HuH-7 (cell line): ENCODE measurements around the gene MT1G.
"Not testable (repeated sequence)": the region's sequence is repeated elsewhere in the genome, so short reads cannot be mapped to it uniquely, and the experiment has no call there.

Experiments used
- DNase-seq: peaks from one replicate; pipeline ENCODE4 v3.0.0; 2011; ENCODE audit warnings: low spot score

MT1G gene

DNA sequence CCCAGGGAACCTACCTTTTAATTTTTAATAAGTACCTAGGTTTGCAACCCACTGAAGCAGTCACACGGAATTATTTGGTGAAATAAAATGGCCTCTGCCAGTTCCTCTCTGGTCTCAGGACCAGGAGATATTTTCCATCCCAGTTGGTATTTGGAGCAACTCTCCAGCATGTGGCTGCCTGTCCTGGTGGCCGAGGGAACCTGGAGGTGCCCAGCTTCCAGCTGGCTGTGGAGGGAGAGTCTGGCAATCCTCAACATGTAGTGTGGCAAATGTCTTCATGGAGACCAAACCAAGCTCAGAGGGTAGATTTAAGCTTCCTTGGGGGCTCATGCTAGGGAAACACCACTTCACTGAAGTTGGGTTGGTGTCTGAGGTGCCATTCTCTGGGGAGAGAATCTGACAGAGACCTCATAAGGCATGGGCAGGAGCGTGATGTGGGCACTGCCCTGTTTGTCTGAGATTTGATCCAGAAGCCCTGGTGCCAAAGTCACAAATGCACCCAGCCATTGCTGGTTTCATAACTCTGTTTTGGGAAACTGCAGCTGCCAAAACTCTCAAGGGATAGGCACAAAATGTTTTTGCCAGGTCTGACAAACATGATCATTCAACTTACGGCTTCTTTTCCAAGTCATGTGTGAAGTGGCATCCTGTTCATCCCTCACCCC, 17.2 kb upstream of the MT1G start:
- DNase-seq: no peak

DNA sequence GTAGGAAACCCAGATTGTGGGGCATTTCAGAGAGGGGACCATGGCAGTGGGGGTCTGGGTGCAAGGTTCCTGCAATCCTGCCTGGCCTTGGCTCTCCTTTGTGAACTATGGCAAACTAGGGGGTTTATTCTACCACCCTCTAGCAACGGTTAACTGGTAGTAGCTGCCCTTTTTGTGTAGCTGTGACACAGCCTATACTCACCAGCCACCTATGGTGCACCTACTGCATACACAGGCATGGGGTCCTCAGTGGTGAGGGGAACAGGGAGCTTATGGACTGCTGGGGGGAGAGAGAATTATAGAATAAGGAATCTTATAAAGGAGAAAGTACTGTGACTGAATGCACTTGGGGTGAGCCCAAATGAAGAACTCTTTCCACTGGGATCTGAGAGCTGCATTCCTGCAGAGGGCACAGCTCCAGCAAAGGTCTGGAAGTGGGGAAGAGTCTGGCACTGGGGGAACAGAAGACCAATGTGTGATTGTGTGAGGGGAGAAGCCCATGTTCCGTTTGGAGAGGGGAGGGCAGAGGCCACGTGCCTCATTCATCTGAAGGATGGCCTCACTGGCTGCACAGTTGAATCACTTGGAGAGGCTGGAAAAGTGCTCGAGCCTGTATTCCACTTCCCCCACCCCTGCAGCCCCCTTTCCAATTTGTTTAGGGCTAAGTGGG, 16.5 kb upstream of the MT1G start:
- DNase-seq: no peak

DNA sequence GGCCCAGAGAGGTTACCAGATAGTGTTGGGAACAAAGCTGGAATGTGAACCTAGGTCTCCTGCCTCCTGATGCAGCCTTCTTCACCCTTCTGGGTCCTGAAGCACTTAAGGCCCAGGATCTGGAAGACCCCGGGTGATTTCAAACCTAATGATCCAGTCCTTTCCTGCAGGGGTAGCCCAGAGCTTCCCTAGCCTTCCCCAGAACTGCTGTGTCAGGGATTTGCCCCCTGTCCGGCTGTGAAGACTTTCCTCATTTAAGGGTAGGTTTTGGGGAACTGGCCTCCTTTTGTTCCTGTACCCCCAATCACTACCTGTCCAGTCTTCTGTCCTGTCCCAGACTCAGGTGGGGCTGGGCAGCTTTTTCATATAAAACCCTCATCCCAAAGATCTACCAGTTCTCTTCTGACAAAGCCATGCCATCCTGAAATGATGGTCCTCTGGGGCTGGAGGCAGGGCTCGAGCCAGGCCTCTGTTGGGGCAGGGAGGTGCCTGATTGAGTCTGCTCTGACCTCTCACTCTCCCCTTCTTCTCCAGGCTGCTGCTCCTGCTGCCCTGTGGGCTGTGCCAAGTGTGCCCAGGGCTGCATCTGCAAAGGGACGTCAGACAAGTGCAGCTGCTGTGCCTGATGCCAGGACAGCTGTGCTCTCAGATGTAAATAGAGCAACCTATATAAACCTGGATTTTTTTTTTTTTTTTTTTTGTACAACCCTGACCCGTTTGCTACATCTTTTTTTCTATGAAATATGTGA, 15.7 kb upstream of the MT1G start:
- no peak for DNase-seq

DNA sequence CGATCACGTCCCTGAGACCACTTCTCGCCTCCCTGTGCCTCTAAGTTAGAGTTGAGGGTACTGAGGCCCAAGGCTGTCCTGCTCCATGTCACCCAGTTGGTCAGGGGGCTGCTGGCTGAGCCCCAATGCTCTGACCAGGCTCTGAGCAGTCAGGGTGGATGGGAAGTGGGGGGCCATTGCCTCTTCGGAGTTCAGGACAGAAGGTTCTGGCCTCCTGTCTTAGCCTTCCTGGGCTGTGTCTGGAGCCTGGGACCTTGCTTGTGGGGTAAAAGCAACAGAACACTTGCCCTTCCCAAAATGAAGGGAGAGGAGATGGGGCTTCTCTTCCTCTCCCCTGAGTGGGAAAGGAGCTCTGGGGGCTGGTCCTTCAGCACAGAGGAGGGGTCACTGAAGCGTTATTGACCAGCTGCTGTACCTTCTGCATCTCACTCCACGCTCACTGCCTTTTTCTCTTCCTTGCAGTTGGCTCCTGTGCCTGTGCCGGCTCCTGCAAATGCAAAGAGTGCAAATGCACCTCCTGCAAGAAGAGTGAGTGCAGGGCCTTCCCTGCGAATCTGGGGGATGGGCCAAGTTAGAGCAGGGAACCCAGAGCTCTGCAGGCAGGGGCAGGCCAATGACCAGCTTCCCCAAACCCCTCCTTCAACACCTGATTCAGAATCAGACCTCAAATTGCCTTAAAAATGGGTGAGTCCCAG, 15.0 kb upstream of the MT1G start:
- DNase-seq: no peak

DNA sequence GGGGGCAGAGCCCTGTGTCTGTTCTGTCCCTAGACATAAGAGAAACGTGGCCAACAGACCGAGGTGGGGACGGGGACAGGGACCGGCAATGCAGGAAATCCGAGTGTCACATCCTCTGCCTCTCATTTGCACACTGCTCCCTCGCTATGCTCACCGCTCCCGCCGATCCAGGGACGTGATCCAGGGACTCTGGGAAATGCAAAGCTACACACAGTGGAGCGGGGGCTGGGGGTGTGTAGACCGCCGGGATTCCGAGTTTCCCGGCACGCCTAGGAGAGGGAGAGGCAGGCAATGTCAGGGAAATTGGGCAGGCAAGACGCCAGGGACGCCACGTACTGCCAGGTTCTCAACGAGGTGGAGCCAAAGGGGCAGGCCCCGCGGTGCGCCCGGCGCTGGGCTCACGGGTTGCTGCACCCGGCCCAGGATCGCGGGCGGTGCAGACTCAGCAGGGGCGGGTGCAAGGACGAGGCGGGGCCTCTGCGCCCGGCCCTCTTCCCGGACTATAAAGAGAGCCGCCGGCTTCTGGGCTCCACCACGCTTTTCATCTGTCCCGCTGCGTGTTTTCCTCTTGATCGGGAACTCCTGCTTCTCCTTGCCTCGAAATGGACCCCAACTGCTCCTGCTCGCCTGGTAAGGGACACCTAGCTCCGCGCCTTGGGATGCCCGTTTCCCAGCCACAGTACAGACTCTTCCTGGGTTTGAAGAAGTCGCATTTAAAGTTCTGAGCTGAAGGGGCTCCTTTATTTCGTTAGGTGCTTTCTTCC, 14.3 kb upstream of the MT1G start, which contains the start of gene MT1X:
Gene MT1X, plus strand, starts transcription at position 532 of the 764 bp plus-strand sequence. Its CDS starts 71 bp downstream, at position 603.
- peak; percentile 76 for DNase-seq

DNA sequence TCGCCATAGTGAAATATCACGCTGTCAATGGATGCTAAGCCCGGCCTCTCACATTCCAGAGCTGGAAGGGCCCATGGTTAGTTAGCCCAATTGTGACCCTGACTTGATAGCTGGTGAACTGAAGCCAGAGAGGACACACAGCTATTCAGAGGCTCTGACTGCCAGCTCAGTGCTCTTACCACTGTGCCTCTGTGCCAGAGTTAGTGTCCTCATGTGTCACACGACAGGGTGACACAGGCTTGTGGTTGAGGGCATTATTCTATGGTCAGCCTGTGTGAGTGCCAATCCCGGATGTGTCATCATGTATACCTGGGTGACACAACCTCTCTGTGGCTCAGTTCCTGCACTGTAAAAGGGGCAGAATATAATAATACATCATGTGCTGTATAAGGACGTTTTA, 12.0 kb upstream of the MT1G start:
- DNase-seq: no peak

DNA sequence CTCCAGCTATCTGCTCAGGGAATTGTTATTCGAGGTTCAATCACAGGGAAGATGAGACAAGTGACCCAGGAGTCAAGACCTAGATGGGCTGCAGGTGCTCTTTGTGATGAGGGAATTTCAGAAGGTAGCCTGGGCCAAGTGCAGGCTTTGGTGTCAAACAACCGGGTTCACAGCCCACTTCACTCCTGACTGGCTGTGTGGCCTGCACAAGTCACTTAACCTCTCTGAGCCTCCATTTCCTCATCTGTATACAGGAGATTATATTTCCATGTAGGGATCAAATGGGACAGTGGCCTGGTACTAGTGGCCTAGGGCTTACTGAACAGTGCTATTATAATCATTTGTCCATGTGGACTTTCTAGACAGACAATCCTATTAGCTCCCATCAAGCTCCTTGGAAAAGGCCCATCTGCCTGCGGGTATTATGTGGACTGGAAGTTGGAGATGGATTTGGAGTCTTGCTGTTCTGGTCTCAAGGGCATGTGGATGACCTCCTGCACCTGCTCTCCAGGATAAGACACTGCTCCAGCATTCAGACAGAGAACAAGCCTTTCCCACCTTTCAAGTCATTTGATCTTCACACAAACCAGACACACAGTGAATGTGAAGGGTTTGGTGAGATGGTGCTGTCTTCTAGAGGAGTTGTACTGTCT, 11.3 kb upstream of the MT1G start:
- no peak for DNase-seq

DNA sequence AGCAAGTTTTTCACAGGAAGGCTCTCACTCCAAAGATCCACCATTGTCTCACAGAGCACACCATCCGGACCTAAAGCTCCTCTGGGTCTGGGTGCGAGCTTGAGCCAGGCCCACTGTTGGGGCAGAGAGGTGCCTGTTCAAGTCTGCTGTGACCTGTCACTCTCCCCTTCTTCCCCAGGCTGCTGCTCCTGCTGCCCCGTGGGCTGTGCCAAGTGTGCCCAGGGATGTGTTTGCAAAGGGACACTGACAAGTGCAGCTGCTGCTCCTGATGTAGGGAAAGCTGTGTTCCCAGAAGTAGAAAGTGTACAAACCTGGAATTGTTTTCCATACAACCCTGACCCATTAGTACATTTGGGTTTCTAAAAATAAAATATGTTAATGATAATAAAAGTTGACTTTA, 9.6 kb upstream of the MT1G start:
- DNase-seq: no peak

DNA sequence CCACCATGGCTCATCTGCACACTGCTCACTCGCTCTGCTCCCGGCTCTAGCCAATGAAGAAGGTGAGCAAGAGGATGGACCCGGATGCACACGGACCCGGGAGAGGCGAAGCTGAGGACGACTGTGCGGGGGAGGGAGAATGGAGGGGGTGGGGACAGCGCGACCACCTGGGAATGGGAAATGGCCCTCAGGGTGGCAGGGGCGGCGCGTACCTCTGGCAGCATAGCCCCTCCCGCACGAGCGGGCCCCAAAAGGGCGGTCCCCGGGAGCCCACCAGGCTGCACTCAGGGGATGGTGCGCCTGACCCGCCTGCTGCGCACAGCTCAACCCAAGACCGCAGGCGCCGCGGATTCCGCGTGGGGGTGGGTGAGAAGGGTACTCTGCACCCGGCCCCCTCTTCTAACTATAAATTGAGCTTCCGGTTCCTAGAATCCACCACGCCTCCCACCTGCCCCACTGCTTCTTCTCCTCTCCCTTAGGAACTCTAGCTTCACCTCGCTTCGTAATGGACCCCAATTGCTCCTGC, 7.9 kb upstream of the MT1G start:
- DNase-seq: no peak

DNA sequence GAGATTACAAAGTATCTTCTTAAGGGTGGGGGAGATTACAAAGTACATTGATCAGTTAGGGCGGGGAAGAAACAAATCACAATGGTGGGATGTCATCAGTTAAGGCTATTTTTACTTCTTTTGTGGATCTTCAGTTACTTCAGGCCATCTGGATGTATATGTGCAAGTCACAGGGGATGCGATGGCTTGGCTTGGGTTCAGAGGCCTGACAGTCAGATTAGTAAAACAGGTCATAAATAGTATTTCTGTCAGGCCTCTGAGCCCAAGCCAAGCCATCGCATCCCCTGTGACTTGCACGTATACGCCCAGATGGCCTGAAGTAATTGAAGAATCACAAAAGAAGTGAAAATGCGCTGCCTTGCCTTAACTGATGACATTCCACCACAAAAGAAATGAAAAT, 6.7 kb upstream of the MT1G start:
- DNase-seq: not testable (repeated sequence)

DNA sequence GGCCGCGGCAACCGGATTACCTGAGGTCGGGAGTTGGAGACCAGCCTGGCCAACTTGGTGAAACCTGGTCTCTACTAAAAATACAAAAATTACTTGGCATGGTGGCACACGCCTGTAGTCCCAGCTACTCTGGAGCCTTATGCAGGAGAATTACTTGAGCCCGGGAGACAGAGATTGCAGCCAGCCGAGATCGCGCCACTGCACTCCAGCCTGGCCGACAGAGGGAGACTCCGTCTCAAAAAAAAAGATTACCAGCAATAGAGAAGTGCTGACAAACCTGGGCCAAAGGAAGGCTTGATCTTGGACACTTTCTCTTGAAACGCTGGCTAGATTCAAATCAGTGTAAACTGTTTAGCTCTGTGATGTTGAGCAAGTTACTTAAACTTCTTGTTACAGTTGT, 6.1 kb upstream of the MT1G start:
- DNase-seq: no peak

DNA sequence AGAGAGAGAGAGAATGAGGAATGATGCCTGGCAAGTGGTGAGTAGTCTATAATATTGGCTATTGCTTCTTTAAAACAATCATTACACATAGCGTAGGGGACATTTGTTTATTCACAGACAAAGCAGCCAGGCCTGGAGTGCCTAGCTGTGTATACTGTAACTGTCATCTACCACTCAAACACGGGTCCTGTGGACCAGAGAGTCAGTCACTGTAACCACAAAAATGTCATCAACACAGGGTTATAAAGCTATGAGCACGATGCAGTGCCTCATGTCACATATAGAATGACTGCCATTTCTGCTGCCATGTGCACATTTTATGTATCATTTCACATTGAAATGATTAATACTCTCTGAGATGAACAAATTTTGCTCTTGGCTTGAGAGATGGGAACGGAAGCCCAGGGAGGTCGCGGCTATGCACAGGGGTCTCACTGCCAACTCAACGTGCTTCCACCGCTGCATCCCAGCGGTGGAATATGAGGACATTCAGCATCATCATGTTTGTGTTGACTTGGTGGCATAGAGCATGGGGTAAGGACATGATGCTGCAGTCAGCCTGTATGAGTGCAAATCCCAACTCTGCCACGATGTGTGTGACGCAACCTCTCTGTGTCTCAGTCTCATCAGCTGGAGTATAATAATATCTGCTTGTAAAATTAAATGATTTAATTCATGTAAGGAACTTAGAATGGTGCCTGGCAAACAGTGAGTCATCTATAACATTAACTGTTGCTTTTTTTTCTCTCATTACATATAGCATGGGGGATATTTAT, 5.1 kb upstream of the MT1G start:
- no peak for DNase-seq

DNA sequence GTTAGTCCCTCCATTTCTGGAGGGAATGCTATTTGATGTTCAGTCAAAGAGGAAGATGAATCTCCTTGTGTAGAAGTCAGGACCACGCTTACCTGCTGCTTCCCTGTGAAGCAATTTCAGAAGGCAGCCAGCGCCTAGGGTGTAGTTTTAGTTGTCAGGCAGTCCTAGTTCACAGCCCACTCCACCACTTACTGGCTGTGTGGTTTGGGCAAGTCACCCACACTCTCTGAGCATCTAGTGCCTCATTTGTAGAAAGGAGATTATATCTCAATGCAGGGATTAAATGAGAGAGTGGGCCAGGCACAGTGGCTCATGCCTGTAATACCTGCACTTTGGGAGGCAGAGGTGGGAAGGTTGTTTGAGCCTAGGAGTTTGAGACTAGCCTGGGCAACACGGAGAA, 4.3 kb upstream of the MT1G start:
- DNase-seq: not testable (repeated sequence)

DNA sequence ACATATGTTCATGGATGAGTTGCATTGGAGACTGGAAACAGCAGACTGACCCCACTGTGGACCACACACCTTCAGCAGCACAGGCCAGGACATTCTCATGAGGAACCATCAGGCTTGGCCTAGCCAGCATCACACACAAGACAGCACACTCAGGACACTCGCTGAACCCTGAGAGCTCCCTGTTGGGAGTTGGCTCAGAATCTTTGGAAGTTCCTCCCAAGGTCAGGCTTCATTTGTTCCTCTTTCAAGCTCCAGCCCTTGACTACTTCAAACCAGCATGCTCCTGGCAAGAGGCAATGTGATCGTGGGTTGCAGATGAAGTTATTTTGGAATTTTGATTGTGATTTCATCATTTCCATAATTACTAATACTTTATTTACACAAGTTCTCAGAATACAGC, 3.8 kb upstream of the MT1G start:
- not testable (repeated sequence) for DNase-seq

DNA sequence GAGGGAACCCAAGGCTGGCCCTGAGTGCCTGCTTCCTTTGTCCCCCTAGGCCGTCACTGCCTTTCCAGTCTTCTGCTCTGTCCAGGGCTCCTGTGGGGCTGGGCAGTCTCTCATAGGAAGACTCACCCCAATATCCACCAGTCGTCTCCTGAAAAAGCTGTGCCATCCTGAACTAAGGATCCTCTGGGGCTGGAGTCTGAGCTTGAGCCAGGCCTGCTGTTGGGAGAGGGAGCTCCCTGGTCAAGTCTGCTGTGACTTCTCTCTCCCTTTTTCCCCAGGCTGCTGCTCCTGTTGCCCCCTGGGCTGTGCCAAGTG, 2.7 kb upstream of the MT1G start:
- DNase-seq: no peak

DNA sequence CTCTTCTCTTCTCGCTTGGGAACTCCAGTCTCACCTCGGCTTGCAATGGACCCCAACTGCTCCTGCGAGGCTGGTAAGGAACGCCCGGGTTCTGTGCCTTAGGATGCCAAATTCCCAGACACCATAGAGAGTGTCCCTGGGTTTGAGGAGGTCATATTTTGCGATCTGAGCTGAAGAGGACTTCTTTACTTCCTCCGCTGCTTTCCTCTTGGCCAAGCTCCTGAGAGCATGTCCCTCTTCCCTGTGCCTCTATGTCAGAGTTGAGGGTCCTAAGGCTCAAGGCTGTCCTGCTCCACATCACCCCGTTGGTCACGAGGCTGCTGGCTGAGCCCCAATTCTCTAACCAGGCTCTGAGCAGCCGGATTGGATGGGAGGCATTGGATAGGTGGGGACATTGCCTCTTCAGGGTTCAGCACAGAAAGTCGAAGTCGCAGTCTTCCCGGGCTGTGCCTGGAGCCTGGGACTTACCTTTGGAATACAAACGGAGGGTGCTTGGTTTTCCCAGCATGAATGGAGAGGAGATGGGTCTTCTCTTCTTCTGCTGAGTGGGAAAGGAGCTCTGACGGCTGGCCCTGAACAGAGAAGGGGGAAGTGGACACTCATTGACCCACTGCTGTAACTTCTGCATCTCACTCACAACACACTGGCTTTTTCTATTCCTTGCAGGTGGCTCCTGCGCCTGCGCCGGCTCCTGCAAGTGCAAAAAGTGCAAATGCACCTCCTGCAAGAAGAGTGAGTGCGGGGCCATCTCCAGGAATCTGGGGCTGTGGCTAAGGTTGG, 2.2 kb upstream of the MT1G start:
- DNase-seq: no peak

DNA sequence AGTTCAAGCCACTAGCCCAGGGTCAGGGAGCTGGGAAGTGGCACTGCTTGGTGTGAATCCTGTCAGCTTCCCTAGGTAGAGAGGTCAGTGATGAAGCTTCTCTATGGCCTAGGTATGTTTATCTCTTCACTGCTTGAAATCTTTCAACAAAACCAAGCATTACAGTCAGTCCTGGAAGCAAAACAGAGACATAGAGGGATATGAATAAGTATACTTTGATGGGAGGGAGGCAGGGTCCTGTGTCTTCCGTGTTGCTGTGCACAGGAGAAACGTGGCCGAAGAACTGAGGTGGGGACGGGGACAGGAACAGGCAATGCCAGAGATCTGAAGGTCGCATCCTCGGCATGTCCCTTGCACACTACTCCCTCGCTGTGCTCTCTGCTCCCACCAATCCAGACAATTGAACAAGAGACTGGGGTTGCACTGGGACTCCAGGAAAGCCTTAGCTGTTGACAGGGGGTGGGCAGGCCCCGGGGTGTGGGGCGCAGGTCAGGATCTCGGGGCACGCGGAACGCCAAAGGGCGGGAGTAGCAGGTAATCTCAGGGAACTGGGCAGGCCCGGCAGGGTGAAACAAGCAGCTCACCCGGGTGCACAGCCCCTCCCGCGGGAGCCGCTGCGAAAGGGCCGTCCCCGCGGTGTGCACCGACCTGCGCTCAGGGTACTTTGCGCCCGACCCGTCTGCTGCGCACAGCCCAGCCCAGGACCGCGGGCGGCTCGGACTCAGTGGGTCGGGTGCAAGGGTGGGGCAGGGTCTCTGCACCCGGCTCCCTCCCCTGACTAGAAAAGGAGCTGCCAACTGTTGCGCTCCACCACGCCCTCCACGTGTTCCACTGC, 1.4 kb upstream of the MT1G start, which contains the start of gene MT1H:
Gene MT1H, plus strand, starts transcription at position 810 of the 835 bp plus-strand sequence. CDS start 71 bp downstream, outside the sequence.
- DNase-seq: no peak
